ENCODE results near the gene MYH7. TPM values are rescaled to one million over a fixed set of nuclear protein-coding genes. Genes with fewer than 3 reads are reported as not detected.

The MYH7 gene
- total and polyA plus RNA-seq, 8 donors: 0.03 to 2.0 (median 0.05) TPM; not detected in 1

GRCh38 chr14:23444314-23444713 is 8.9 kb upstream of the MYH7 start:
- Histone ChIP-seq H3K27ac (no peak overlapping the region), H3K4me3 (no peak overlapping the region), H3K27me3 (peaks cover 0 to 4% of the 10 kb centered on the region in 2 donors), H3K9me3 (no peaks in the 10 kb centered on the region), H3K4me1 (no peaks in the 10 kb centered on the region), H3K36me3 (no peaks in the 10 kb centered on the region)
- TF ChIP-seq CTCF (IDR thresholded peaks at IDR 0.05): no peak
- ATAC-seq (no peak), DNase-seq (no peak)
- intact Hi-C loops (cut with DNase I): no loop called here

GRCh38 chr14:23443881-23444280 is 8.4 kb upstream of the MYH7 start:
- H3K4me1 ChIP-seq: no peaks in the 10 kb centered on the region
- no peak overlapping the region for H3K4me3 ChIP-seq
- no peak for ATAC-seq
- no peak for TF ChIP-seq CTCF (IDR thresholded peaks at IDR 0.05)
- H3K36me3 ChIP-seq: no peaks in the 10 kb centered on the region
- intact Hi-C loops (cut with DNase I): no loop called here
- no peaks in the 10 kb centered on the region for H3K9me3 ChIP-seq
- peaks cover 0 to 4% of the 10 kb centered on the region in 2 donors for H3K27me3 ChIP-seq
- DNase-seq: no peak
- no peak overlapping the region for H3K27ac ChIP-seq

DNA sequence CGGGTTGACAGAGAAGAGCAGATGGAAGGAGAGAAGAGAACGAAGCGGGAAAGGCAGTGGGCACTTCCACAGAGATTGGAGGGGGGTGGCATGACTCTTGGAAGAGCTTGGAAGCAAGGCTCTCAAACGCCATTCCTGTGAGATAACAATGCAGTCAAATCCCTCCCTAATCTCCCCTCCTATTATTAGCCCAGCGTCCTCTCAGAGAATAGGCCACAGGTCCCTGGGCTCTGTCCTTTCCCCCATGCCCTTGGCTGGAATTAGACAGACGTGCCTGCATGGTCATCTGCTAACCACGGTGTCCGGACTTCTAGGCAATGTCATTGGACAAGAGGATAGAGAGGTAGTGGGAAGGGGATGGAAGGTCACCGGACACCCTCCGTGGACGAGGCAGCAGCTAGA is 8.0 kb upstream of the MYH7 start:
- intact Hi-C loops (cut with DNase I): no loop called here
- peaks cover 0 to 4% of the 10 kb centered on the region in 2 donors for H3K27me3 ChIP-seq
- H3K9me3 ChIP-seq: no peaks in the 10 kb centered on the region
- H3K4me3 ChIP-seq: no peak overlapping the region
- DNase-seq: no peak
- H3K4me1 ChIP-seq: no peaks in the 10 kb centered on the region
- H3K27ac ChIP-seq: no peak overlapping the region
- H3K36me3 ChIP-seq: no peaks in the 10 kb centered on the region
- TF ChIP-seq CTCF (IDR thresholded peaks at IDR 0.05): no peak
- ATAC-seq: no peak

DNA sequence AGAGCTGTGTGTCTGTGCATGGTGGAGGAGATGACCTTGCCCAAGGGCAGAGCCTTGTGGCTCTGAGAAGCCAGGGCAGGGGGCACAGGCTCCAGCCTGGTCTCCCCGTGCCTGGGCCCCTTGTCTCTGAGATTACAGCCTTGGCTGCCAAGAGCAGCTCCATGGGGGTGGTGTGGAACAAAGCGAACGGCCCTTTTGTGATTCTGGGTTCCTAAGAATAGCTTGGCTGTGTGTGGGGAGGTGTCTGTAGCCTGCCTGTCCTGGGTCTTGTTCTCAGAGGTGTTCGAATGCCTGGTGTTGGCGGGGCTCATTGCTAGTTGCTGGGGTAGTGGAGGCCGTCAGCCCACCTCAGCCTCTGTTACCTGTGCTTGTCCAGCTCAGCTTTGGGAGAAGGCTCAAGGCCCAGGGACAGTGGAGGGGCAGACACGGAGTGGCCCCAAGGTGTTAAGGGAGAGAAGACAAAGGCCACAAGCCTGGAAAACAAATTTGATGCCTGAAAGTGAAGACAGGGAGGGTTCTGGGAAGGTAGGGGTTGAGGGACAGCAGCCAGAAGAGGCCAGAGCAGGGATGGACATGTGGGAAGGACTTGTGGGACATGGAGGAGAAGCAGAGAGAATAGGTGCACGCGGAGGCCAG is 7.4 kb upstream of the MYH7 start:
- no peak for ATAC-seq
- Histone ChIP-seq H3K36me3 (no peaks in the 10 kb centered on the region), H3K4me3 (no peak overlapping the region), H3K27me3 (peaks cover 0 to 4% of the 10 kb centered on the region in 2 donors), H3K9me3 (no peaks in the 10 kb centered on the region), H3K27ac (no peak overlapping the region), H3K4me1 (no peaks in the 10 kb centered on the region)
- intact Hi-C loops (cut with DNase I): no loop called here
- no peak for DNase-seq
- no peak for TF ChIP-seq CTCF (IDR thresholded peaks at IDR 0.05)

DNA sequence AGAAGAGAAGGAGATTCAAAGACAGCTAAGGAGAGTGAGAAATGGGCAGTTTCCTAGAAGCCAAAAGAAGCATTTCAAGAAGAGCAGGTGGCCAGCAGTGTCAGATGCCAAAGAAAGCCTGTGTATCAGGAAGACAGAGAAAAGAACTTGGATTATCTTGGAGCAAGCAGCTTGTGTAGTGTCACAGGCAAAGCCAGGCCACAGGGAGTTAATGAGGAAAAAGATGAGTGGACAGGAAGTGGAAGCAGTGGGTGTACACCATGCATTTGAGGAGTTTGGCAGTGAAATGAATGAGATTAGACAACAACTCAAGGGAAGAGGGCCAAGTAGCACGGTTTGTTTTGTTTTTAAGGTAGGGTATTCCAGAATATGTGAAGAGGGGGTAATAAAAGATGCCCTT is 5.6 kb upstream of the MYH7 start:
- peaks cover 0 to 4% of the 10 kb centered on the region in 2 donors for H3K27me3 ChIP-seq
- no peak for TF ChIP-seq CTCF (IDR thresholded peaks at IDR 0.05)
- H3K9me3 ChIP-seq: no peaks in the 10 kb centered on the region
- H3K36me3 ChIP-seq: no peaks in the 10 kb centered on the region
- no peak for ATAC-seq
- DNase-seq: no peak
- no peak overlapping the region for H3K4me3 ChIP-seq
- no peaks in the 10 kb centered on the region for H3K4me1 ChIP-seq
- intact Hi-C loops (cut with DNase I): no loop called here
- H3K27ac ChIP-seq: no peak overlapping the region

Data from left lung (tissue), 10 donors.